Choroid plexus epithelial cell (primary cell): Measurements from ENCODE around the gene MAP1B.

Experiments
- DNase-seq: peaks from one replicate; pipeline ENCODE4 v3.0.0-alpha.2; 2010; ENCODE audit warnings: low read depth
- H3K4me3 ChIP-seq: 2 replicates; pipeline ENCODE4 v1.5.1; 2011; ENCODE audit warnings: low read depth, mild to moderate bottlenecking, control low read depth, low read length, moderate library complexity
- CTCF ChIP-seq: conservative IDR thresholded peaks from 2 replicates; pipeline ENCODE4 v1.5.1; 2011; ENCODE audit warnings: low read depth, mild to moderate bottlenecking, control low read depth, inconsistent platforms, low read length, moderate library complexity

MAP1B gene

GRCh38 chr5:72213482-72213881, 106.2 kb downstream of the MAP1B start:
- TF ChIP-seq CTCF, result no peak
- no peak overlapping the region for H3K4me3 ChIP-seq
- DNase-seq, result no peak

GRCh38 chr5:72214168-72214567, 106.9 kb downstream of the MAP1B start:
- H3K4me3 ChIP-seq, result no peak overlapping the region
- TF ChIP-seq CTCF, result no peak
- no peak for DNase-seq

DNA sequence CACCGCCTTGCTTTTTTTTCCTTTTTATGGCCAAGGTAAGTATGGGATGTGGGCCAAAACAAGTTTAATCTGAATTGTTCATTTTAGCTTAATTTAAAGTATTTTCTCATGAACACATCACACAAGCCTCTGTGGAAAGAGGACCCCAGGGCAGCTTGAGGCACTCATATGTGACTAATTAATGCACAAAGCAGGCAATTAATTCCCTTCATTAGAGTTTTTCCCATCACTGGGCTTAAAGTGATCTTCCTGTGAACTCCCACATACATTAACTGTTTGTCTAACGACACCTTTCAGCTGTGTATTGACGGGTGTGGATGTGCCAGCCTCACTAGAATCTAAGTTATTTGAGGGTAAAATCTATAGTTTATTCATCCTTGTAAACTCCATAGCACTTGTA, 109.5 kb downstream of the MAP1B start:
- TF ChIP-seq CTCF, result no peak
- H3K4me3 ChIP-seq, result no peak overlapping the region
- DNase-seq, result no peak

- TF ChIP-seq CTCF, result no peak
These were observed 113.8 kb downstream of the MAP1B start for GRCh38 chr5:72221099-72221498.

GRCh38 chr5:72221541-72221940, 114.3 kb downstream of the MAP1B start:
- H3K4me3 ChIP-seq, result no peak overlapping the region
- no peak for TF ChIP-seq CTCF
- no peak for DNase-seq

More at GRCh38 chr5:72221099-72221498, 113.8 kb downstream of the MAP1B start:
- H3K4me3 ChIP-seq, result no peak overlapping the region
- DNase-seq, result no peak

- DNase-seq, result no peak
- H3K4me3 ChIP-seq, result no peak overlapping the region
- no peak for TF ChIP-seq CTCF
These were observed 115.2 kb downstream of the MAP1B start for GRCh38 chr5:72222521-72222920.

GRCh38 chr5:72223371-72223770, 116.1 kb downstream of the MAP1B start:
- TF ChIP-seq CTCF, result no peak
- DNase-seq, result no peak

More at GRCh38 chr5:72223371-72223770, 116.1 kb downstream of the MAP1B start:
- no peak overlapping the region for H3K4me3 ChIP-seq
